A549 (cell line): ENCODE measurements around the gene FOXB2.

Experiments
- KDM1A ChIP-seq: fragments of 200-600 bp; sonication (generic); IDR thresholded peaks from 2 replicates; pipeline ENCODE4 v1.6.1; 2016; ENCODE audit warnings: low read depth, mild to moderate bottlenecking
- NR3C1 ChIP-seq: fragments of >200 bp; sonication (Bioruptor Twin); formaldehyde crosslinking; IDR thresholded peaks from 3 replicates; pipeline ENCODE4 v1.6.1; 2017
- POLR2AphosphoS2 ChIP-seq: conservative IDR thresholded peaks from 2 replicates; pipeline ENCODE4 v1.6.1; 2012; ENCODE audit warnings: low read length, improper control_type of control experiment, inconsistent platforms
- SMC3 ChIP-seq: fragments of >200 bp; sonication (Bioruptor Twin); formaldehyde crosslinking; IDR thresholded peaks from 3 replicates; pipeline ENCODE4 v1.6.1; 2018; ENCODE audit warnings: inconsistent platforms
- ZC3H11A ChIP-seq: fragments of 450-650 bp; IDR thresholded peaks from 2 replicates; pipeline ENCODE4 v1.6.1; 2014; ENCODE audit warnings: antibody characterized with exemption, mild to moderate bottlenecking
- TF ChIP-seq, protein P1 (sequence below): fragments of >200 bp; sonication (Bioruptor Twin); formaldehyde crosslinking; IDR thresholded peaks from 3 replicates; pipeline ENCODE4 v1.5.1; 2016

DNA sequence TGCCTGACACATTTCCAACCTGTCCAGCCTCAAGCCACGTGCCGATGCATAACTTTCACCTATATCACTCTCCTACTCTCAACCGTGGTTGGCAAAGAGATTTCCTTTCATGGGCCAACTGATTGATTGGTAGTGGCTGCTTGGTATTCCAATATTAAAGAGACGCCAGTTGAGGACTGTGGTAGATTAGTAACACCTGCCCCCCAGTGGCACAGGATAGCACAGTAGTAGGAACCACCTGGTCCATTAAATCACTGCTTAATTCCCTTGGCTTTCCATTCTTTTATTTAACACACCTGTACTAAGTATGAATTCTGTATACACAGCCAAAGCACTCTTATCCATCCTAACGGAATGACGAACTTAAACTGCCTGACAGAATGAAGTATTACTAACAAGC is 19.1 kb upstream of the FOXB2 start:
- TF ChIP-seq KDM1A: no peak
- TF ChIP-seq, protein P1, sequence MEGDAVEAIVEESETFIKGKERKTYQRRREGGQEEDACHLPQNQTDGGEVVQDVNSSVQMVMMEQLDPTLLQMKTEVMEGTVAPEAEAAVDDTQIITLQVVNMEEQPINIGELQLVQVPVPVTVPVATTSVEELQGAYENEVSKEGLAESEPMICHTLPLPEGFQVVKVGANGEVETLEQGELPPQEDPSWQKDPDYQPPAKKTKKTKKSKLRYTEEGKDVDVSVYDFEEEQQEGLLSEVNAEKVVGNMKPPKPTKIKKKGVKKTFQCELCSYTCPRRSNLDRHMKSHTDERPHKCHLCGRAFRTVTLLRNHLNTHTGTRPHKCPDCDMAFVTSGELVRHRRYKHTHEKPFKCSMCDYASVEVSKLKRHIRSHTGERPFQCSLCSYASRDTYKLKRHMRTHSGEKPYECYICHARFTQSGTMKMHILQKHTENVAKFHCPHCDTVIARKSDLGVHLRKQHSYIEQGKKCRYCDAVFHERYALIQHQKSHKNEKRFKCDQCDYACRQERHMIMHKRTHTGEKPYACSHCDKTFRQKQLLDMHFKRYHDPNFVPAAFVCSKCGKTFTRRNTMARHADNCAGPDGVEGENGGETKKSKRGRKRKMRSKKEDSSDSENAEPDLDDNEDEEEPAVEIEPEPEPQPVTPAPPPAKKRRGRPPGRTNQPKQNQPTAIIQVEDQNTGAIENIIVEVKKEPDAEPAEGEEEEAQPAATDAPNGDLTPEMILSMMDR: no peak
- TF ChIP-seq POLR2AphosphoS2: no peak
- no peak for TF ChIP-seq NR3C1
- TF ChIP-seq SMC3: no peak
- no peak for TF ChIP-seq ZC3H11A
